NCI-H1417 (cell line): ENCODE results near the gene ADAMTS3.

Experiments
- DNase-seq, 3 experiments: peaks; one replicate each; lab custom pipeline; 2025; lab: John Stamatoyannopoulos, UW

The ADAMTS3 gene

DNA sequence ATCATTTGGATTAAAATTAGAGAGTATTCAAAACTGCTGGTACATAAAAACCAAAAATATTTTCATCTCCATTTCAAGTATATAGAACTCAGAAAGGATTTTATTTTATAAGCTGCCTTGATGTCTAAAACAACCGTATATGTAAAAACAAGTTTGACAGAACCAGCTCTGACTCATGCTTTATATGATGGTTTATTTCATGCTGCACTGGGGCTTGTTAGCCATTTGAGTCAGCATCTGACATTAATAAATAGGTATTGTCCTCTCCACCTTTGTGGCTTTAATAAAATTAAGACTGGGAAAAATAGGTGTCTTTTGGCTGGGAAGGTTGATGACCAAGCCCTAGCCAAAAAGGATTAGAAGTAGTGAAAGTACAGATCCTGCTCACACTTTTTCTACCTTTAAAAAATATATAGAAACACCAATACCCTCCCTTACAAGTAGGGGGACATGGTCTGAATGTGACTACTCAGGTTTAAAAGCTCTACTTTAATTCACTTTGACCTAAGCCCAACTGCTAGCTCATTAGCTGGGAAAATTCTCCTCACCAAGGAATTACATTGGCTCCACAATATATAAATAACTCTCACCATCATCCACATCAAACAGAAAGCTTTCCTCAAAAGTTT, 228.1 kb downstream of the ADAMTS3 start:
- DNase-seq: no peak

DNA sequence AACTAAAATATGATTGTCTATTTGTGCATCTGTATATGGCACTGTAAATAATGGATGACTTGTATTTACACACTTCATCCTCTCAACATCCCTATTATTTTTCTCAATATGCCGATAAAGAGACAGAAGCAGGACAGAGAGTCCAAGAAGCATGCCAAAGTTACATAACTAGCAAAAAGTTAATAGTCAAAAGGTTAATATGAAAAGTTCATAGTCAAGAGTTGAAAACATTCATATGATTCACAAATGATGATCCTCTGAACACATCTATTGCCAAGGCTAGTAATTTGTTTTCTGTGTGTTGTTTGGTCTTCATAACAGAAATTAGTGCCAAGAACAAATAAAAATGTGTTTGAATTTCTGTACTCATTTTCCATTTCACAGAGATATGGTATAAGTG, 231.0 kb downstream of the ADAMTS3 start:
- DNase-seq: no peak

DNA sequence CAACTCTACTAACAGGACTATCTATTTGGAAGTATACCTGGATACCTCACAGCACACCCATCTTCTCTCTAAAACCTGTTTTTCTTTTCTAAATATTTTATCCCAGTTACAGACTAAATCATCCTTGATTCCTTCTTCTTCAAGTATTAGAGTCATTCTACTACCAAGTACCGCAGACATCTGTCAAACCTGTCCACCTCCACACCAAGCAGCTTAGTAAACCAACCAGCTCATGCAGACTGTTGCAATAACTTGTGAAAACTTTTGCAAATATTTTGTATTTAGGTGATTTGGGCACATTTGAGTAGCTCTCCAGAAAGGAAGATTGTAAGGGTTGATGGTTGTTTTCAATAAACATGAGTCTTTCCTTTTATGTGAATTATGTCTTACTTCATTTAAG, 238.6 kb downstream of the ADAMTS3 start:
- no peak for DNase-seq

DNA sequence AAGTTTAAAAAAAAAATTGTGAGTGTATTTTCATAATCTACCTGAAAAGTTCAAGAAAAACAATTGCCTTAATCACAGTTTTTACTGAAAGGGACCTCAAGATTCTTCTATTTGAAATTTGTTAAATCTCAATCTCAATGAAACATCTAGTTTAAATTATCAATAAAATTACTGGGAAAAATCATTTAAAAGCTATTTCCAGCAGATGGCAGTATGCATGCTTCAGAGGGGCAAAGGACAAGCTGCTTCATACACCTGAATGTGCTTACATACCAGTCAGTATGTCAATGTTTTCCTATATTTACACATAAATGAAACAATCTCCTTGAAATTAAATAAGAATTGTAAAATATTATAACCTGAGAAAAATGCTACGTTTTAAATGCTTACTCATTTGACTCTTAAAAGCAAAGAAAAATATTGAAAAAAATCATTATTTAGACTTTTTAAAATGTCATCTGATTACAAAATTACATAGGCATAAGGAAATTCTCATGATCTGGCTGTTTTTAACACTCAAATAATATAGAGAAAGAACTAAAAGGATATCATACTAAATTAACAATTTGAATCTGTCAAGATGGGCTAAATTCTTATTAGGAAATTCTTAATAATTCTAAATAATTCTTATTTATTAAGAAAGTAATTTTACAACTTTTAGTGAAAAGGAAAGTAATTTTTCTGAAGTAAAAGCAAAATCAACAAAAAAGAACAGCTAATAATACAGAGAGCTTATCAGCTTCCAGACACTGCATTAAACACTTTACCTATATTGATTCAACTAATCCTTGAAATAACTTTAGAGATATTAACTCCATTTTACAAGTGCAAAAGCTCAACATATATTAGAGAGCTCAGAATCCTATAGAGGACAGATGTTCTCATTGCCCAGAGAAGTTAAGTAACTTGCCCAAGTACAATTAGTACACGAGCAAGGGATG, 242.1 kb downstream of the ADAMTS3 start:
- peak in 2 of 3 experiments; percentile 42 to 47 for DNase-seq

DNA sequence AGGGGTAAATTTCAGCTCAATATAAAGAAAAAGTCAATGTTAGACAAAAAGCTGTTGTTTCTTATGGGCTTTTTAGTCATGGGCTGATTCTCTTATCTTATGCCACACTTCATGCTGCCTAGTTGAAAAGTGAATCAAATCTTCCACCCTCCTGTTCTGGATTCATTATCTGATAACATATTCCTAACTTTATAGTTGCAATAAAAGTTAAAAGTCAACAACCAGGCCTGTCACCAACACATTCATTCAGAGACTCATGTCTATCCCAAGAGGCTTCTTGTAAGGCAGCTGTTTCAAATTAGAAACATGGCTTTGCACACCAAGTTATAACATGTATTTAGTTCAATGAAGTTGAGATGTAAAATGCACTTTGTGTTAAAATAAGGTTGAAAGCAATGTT, 243.8 kb downstream of the ADAMTS3 start:
- no peak for DNase-seq

DNA sequence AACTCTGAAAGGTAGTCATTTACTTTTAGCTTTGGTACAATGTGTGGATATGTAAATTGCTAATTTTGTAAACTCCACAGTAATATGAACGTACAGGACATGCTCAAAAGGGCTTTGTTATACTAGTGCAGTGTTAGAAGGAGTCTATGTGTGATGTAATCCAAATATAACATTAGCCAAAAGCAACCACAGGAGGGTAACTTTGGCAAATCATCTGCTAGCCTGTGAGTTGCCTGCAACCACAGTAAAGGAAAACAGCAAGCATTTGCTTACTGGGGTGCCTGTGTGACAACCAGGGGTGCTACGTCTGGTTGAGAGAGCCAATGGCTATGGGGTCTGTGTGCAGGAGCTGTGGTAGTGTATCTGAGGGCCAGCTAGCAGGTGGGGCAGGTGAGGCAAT, 245.8 kb downstream of the ADAMTS3 start:
- no peak for DNase-seq

DNA sequence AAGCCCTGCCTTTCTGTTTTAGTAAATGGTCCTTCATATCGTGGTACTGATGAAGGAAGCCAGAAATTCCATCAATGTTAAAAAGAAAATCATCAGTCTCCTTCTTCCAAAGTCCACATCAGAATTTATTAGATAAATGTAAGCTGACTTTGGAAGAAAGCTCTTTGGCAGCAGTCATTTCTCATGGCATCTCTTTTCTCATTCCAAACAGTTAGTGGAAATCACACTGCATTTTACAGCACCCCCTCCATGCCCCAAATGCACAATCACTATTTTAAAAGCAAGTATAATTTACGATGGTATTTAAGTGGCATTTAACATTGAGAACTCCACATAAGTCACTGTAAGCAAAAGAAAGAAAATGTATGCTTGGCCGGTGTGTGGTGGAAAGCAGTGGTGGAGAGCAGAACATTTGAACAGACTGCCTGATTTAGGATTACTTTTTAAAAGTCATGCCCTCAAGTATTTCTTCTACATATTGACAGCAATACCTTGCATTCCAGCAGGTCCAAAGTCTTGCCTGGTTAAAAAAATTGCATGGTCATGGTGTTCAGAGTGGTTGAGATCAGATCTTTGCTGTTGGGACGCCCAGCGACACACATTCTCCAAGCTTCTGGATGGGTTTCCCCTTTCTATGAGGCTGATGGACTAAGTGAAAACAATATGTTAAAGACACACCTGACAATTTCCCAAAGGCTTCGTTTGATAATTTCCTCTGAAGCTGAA, 248.6 kb downstream of the ADAMTS3 start:
- DNase-seq: no peak

DNA sequence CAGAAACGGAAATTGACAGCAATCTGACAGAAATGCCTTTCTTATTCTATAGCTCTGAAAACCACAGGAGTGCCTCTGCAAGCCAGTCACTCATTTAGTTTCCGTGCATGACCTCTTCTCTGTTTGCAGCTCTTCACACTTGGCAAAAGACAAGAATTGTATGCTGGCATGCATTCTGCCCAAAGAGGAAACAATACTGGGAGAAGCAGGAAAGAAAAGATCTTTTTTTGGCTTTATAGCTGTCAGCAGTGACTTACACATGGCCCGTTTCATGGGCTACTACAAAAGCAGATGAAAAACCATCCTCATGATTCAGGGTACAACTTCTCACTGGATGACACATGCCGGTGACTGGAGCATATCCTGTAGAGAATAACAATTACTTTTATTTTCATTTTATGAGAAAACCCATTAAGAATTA, 249.4 kb downstream of the ADAMTS3 start:
- DNase-seq: no peak

DNA sequence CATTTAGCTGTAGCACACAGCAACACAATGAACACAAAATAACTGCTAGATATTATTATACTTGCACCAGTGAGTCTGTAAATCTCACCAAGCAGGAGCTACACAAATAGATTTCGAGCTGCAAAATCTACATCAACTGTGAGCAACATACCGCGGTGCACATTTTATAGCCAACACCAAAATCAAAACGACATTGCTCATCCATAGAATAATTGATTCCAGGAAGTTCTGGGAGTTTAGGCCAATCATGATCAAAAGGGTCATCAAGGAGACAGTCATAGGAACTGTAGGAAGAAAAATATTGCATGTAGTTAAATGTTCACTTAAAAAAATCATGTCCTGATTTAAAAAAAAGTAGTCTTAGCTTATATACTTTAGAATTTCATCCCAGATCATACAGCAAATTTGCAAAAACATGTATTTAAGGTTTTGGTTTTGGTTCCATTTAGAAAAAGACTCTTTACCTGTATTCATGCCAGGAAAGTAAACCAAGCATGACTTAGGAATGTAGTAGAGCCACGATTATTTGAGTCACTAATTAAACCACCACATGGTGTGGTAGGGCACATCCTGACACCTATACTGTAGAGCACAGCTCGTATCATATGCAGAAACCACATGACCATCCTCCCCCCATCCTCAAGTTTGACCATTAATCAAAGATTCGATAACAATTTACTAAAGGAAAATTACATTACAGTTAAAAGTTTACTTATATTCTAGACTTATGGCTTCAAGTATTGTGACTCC, 250.4 kb downstream of the ADAMTS3 start:
- DNase-seq: no peak

DNA sequence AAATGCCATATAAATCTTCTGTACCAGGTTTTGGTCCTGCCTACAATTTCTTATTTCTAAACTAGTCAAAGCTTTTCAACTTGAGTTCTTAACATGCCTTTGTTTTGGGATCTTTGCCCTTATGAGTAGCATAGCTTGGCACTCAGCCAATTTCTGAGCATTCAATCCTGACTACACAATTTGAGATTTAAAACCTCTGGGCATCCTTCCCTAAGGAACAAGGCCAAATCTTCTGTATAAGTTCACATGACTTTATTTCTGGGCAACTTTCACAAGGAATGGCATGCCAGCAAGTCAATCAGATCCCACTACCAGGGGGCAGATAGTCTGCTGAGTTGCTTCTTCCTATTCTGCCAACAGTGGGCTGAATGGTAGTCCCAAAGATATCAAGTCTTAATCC, 254.2 kb downstream of the ADAMTS3 start:
- peak in 2 of 3 experiments; percentile 11 to 33 for DNase-seq

DNA sequence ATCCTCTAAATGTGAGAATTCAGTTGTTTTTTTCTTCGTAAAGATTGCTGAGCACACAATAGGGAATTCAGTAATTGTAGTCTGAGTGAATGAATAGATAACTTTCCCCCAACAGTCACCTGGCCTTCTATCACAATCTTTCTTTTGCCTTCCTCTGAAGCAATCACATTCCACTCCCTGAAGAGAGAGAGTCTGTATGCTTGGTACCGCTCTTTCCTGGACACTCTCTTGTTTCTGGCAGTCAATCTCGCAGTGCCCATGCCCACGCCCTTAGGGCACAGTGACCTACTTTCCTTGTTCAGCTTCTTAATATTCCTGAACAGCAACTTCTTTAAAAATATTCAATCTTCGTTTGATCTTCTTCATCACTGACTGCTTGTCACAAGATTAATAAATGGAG, 255.9 kb downstream of the ADAMTS3 start:
- no peak for DNase-seq

DNA sequence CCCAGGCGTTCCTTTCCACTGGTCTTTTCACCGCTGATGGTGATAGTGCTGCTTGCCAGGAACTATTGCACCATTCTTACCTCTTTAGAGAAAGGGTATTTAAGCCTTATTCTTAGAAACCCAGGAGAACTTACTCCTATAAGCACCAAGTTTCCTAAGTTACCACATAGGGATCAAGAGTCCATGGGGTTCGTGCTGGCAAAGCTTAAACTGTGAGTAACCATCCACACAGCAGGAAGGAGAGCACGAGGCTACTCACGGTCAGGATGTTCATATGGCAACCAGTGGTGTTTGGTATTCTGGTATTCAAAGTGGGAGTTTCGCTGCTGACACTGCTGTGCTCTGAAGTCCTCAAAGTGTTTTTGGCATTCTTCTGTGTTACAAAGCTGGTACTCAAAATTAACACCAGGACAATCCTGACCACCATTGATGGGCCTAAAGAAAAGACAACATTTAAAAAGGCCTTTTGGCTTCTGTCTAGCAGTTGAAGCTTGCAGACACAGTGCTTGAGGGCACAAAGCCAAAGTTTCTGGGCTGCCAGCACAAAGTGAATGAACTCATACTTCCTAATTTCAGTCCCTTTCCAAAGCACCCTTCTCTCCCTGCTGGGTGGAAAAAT, 256.9 kb downstream of the ADAMTS3 start:
- no peak for DNase-seq

DNA sequence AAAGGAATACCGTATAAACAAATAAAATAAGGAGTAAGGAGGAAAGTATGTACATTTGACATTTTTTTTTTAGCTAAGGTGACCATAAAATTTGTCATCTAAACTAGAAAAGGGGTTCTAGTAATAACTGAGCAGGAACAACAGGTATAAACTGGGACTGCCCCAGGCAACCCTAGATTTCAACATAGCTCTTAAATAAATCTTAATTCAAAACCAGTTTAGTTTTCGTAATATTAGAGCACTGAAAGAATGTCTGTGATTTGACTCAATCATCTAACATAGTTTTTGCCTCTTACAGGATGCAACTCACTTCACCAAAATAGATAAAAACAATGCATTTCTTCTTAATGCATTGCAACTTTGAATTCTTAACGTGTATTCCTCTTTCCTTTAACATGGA, 257.7 kb downstream of the ADAMTS3 start:
- DNase-seq: no peak

DNA sequence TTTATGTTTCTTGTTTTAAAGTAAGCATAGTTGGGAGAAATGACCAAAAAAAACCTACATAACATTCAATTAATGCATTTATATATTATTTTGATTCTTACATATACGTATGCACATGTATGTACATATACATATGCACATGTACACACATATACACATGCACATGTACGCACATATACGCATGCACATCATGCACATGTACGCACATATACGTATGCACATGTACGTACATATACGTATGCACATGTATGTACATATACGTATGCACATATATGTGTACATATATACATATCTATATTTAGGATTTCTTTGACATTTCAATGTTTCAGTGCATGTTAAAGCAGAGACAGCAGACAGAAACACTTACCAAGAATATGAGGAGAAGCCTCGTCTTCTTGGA, 263.4 kb downstream of the ADAMTS3 start:
- DNase-seq: no peak

DNA sequence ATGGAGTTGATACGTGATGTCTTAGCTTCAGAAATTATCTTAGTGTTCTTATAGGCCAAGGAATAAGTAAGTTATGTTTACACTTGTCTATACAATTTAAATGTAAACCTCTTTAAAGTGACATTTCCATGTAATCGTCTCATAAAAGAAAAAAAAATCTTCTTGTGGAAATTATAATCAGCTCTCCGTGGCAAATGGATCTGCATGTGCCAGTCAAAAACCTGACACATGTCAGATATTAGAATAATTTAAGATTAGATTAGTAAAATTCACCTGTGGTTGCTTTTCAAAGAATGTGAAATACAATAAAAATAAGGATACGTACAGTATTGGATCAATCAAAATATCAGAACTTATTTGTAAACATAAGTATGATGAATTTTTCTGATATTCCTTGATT, 263.9 kb downstream of the ADAMTS3 start:
- no peak for DNase-seq

DNA sequence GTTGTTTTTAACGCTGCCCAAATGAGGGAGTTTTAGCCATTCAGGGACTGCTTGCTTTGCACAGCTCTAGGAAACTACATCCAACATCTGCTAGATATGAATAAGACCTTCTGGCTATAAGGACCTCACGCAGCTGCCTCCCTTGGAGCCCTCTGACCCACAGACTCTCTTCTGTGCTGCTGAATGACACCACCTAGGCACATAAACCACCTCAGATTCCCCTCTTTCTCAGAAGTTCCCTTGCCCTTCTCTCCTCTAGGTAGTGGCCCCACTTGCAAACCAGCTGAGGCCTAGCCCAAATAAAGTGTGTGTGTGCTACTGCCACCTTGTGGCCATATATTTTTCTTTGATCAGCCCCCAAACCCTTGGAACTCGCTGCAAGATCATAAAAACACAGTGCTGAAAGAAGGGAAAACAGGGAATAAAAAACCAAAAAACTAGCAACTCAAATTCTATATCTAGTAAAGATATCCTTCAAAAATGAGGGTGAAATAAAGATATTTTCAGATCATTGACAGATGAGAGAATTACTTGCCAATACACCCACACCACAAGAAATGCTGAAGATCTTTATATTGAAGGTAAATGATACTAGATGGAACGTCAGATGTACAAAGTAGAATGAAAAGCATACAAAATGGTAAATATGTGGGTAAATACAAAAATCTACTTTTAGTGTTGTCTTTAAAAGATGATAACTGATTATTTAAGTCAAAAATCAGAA, 265.9 kb downstream of the ADAMTS3 start:
- DNase-seq: peak; percentile 19 to 73 (median 61)

DNA sequence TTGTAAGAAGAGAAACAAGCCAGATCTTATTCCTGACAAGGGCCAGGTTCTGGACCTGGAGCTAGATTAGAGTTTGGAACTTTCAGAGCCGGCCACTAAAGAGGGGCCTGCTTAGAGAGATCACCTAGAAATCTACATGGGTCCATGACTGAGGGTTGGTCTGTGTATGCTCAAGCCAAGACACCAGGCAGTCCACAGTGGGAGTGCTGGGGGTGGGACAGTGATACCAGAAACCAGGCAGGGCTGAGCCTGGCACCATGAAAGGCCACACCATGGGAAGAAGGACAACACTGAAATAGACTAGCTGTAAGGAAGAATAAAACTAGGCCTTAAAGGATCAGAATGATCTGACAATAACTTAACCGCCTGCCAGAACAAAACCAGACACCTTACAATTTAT, 267.3 kb downstream of the ADAMTS3 start:
- no peak for DNase-seq

DNA sequence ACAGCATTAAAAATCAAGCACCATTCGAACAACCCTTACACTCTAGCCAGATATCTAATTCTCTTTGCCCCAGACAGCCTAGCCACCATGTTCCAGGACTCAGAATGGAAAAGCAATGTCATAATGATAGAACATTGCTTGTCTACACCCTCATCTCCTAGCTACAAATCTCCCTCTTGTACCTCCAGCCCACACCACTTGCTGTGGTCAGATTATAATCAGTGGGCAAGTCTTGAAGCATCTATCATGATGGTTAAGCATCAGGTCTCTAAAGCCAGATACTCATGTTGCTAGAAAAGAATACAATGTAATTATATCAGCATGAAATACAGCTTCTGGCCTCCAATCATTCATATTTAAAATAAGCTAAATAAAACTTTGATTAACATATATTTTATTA, 268.9 kb downstream of the ADAMTS3 start:
- DNase-seq: no peak

DNA sequence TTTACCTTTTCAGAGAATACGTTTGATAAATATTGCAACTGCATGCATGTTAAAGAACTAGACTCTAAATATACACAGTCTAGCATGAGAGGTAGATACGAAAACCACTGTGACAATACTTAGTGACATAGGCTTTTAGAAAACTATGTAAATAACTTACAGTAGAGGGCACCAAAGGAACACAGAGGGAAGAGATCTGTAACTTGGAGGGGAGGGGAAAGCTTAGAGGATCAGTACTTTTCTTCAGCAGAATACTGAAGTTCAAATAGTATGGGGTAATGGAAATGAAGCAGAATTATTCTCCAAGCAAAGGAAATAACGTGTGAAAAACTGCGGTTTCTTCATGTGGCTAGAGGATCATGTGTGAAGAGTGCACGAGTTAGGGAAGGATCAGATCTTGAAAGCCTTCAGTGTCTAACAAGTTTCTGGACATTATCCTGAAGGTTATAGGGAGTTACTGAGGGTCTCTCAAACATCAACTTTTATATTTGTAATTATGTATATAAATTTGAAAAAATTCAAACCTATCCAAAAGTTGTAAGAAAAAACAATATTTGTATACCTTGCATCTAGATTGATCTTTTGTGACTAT, 273.0 kb downstream of the ADAMTS3 start:
- DNase-seq: peak; percentile 2 to 55 (median 47)

DNA sequence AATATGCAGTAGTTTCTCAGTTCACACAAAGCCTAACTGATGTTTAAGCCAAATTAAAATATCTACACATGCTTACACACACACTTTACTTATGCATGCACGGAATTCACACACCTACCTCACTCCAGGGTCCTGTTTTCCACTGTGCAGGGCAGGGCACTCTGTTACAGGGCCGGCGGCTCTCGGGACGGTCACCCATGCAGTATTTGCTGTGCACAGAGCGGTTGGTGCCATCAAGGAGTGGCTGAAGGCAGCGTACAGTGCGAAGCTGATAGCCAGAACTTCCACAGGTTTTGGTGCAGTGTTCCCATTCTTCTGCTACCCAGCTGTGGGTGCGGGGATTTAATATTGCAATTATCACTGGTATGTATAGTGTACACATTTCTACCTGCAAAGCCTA, 278.3 kb downstream of the ADAMTS3 start:
- DNase-seq: no peak
